Putamen (tissue), 1 donor: Measurements from ENCODE around the gene PPA1.
A peak's percentile ranks its signal among the peaks of the same experiment; 100 is the strongest.
"Not testable (repeated sequence)": the region's sequence is repeated elsewhere in the genome, so short reads cannot be mapped to it uniquely, and the experiment has no call there.

Source experiments
- DNase-seq: peaks from one replicate; pipeline ENCODE4 v3.0.0-alpha.2; 2016; ENCODE audit warnings: low spot score

Gene PPA1

GRCh38 chr10:70233109-70233938, at the start of gene PPA1:
Gene PPA1 (minus strand): TSS chr10:70233429. CDS start chr10:70233327, 102 bp downstream.
- peak; percentile 99 for DNase-seq

- no peak for DNase-seq
Observed at GRCh38 chr10:70281609-70282008, 48.4 kb upstream of the PPA1 start.

- DNase-seq = no peak
Observed at GRCh38 chr10:70280099-70280498, 46.9 kb upstream of the PPA1 start.

- DNase-seq = no peak
Observed at GRCh38 chr10:70277396-70278030, 44.3 kb upstream of the PPA1 start.

GRCh38 chr10:70274643-70275042, 41.4 kb upstream of the PPA1 start:
- peak; percentile 59 for DNase-seq

GRCh38 chr10:70272925-70273316, 39.7 kb upstream of the PPA1 start:
- DNase-seq = no peak

DNA sequence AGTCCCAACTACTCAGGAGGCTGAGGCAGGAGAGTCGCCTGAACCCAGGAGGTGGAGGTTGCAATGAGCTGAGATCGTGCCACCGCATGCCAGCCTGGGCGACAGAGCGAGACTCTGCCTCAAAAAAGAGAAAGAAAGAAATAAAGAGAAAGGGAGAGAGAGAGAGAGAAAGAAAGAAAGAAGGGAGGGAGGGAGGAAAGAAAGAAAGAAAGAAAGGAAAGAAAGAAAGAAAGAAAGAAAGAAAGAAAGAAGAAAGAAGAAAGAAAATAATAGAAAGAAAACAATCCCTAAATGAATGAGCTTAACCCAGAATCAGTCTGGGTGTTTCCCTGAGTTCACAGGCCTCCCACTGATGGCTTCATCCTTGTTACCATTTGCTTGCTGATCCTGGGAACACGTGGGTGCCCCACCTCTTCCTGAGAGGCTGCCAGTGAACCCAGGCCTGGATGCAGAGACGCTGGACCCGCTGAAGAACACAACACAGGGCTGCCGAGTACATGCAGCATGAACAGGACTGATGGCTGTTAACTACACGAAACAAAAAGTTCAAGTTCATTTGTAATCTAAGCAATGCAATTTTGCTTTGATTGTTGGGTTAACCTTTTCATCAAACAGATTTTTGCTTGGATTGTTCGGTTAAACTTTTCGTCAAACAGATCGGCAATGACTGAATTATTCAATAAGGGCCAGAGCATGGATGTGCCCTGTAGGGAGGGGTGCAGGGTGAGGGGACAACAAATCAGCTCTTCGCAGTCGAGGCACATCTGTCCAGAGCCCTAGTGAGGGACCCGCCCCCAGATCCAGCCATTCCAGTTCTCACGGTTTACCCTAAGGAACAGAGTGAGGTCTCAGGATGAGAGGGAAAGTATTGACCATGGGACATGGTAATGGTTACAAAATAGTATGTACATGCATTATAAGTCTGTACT, 39.0 kb upstream of the PPA1 start:
- no peak for DNase-seq

DNA sequence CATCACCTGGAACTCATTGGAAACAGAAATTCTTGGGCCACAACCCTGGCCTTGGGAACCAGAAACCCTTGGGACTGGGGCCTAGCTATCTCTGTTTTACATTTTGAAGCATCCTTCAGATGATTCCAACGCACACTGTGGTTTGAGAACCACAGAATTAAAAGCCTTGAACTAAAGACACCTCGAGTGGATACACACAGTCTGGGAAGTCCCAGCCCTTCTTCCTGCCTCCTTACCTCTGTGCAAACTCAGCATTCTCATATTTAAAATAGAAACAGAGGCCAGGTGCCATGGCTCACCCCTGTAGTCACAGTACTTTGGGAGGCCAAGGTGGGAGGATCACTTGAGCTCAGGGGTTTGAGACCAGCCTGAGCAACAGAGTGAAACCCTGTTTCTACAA, 37.7 kb upstream of the PPA1 start:
- DNase-seq = no peak

DNA sequence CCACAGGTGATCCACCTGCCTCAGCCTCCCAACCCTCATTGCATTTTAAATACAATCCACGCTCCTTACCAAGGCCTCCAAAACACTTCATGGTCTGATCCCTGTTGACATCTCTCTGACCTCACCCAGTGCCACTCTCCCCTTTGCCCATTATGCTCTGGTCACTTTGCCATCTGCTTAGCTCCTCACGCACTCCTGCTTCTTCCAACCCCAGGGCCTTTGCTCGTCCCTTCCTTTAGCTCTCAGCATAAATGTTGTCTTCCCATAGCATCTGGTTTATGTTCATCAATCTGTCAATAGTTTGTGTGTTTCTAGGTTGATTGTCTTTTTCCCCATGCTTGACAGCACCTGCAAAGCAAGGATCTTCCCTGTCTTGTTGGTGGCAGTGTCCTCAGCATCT, 36.5 kb upstream of the PPA1 start:
- DNase-seq = no peak

DNA sequence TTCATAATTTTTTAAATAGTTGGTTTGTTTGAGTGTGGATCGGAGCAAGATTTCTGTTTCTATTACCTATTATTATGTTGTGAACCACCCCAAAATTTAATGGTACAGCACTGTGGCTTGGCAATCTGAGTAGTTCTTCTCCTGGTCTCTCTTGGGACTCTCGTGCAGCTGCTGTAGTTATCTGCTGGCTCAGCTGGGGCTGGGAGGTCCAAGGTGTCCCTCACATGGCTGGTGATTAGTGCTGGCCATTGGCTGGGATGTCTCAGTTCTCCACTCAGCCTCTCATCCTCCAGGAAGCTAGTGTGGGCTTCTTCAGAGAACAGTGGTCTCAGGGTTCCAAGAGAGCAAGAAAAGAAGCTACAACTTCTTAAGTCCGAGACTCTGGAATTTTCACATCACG, 35.1 kb upstream of the PPA1 start:
- no peak for DNase-seq

DNA sequence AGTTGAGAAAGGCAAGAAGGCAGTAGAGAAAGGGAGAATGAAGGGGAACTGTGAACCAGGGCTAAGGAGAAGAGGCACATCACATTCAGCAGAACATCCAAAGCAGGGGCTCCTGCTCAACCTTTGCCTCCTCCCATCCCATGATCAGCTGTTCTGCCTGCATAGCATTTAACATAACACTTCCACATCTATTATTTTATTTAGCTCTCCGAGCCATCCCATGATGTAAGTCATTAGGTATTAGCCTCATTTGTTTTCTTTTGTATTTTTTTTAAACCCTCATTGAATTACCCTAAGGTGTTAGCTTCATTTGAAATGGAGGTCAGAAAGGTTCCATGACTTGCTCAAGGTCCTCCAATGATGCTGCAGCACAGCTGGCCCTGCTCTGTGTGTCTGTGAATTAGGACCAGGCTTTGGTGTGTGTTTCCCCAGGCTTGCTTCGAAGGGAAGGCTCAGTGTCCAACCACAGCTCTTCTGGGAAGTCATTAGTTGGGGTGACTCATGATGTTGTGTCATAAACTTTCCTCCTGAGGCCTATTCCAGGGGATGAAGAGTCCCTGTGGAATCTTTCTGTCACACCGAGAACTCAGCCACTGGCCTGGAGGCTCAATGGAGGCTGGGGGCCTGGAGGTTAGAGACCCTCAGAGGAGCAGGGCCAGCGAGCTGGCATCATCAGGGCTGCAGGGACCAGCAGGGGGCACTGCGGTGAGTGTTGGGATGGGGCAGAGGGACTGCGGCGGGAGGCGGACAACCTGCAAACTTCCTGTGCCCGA, 34.1 kb upstream of the PPA1 start:
- DNase-seq = no peak

GRCh38 chr10:70266701-70267100, 33.5 kb upstream of the PPA1 start:
- DNase-seq = no peak

DNA sequence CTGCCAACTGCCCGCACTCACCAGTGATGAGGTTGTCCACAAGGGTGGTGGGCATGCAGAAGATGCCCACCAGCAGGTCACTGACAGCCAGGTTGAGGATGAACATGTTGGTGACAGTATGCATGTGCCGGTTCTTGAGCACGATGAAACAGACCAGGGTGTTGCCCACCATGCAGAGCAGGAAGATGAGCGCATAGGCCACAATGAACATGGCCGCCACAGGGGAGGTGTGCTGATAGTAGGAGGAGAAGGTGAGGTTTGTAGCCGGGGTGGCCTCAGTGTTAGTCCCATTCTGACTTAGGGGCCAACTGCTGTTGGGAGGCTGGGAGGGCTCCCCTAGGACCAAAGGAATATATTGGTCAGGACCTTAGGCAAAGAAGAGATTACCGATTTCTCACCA, 32.8 kb upstream of the PPA1 start:
- no peak for DNase-seq

GRCh38 chr10:70265032-70265689, 31.9 kb upstream of the PPA1 start:
- DNase-seq = no peak

DNA sequence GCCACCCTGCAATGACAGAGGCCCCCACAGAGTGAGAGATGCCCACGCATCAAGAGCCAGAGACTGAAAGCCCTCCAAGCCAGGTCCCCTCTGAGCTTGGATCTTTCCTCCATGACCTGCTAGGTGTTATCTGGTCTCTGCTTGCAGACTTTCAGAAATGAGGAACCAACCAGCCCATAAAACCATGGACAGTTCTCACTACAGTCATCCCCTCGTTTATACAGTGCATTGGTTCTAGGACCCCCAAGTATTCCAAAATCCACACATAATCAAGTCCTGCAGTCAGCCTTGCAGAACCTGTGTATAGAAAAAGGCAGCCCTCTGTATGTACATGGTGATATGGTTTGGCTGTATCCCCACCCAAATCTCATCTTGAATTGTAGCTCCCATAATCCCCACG, 27.5 kb upstream of the PPA1 start:
- DNase-seq = no peak

GRCh38 chr10:70260259-70260658, 27.0 kb upstream of the PPA1 start:
- DNase-seq = no peak

- DNase-seq = no peak
Observed at GRCh38 chr10:70258216-70258615, 25.0 kb upstream of the PPA1 start.

DNA sequence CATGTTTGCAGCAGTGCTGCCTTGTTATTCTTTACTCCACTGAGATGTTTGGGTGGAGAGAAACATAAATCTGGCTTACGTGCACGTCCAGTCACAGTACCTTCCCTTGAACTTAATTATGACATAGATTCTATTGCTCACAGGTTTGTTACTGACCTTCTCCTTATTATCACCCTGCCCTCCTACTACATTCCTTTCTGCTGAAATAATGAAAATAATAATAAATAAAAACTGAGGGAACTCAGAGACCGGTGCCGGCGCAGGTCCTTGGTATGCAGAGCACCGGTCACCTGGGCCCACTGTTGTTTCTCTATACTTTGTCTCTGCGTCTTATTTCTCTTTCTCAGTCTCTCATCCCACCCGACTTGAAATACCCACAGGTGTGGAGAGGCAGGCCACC, 24.6 kb upstream of the PPA1 start:
- not testable (repeated sequence) for DNase-seq

GRCh38 chr10:70256463-70256862, 23.2 kb upstream of the PPA1 start:
- no peak for DNase-seq

- DNase-seq = peak; percentile 29
Observed at GRCh38 chr10:70255329-70256299, 22.4 kb upstream of the PPA1 start.
